Raji (cell line): ENCODE measurements around the gene TMEM45A.

Experiments used
- POLR2A ChIP-seq: IDR thresholded peaks from 2 replicates; pipeline ENCODE4 v1.6.1; 2011; ENCODE audit warnings: low read depth, low read length, control low read depth; ENCODE audit not compliant: insufficient read depth

The TMEM45A gene

DNA sequence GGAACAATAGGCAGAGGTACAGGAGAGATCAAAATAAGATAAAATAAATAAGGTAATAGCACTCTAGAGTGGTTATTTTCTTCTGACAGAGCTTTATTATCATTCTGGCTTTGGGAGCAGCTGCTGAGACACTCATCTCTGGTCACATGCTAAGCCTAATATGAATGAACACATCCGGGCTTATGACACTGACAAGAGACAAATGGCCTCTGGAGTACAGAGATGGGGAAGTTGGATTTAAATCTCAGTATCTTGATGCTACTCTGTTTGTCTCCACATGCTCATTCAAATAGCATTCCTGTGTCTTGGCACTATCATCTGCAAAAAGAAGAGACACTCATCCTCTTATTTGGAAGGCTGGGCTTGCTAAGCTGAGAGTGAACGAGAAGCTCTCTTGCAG is 55.6 kb downstream of the TMEM45A start:
- no peak for TF ChIP-seq POLR2A

- TF ChIP-seq POLR2A: no peak
Observed at GRCh38 chr3:100553618-100554372, 61.4 kb downstream of the TMEM45A start.

DNA sequence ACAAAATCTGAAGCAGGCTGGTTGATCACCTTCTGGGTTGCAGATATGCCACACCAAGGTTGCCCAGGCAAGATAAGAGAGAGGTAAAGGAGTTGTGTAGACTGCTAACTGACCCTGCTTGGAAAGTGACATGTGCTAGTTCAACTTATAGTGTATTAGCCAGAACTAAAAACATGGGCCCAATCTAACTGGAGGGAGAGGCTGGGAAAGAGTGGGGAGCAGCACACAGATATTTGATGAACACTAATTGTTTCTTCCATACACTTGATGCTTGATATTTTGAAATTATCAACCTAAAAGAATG is 61.9 kb downstream of the TMEM45A start:
- no peak for TF ChIP-seq POLR2A

- no peak for TF ChIP-seq POLR2A
Observed at GRCh38 chr3:100556673-100557310, 64.4 kb downstream of the TMEM45A start.

GRCh38 chr3:100558233-100558632 is 65.8 kb downstream of the TMEM45A start:
- TF ChIP-seq POLR2A: no peak

GRCh38 chr3:100560426-100560825 is 68.0 kb downstream of the TMEM45A start:
- TF ChIP-seq POLR2A: no peak

DNA sequence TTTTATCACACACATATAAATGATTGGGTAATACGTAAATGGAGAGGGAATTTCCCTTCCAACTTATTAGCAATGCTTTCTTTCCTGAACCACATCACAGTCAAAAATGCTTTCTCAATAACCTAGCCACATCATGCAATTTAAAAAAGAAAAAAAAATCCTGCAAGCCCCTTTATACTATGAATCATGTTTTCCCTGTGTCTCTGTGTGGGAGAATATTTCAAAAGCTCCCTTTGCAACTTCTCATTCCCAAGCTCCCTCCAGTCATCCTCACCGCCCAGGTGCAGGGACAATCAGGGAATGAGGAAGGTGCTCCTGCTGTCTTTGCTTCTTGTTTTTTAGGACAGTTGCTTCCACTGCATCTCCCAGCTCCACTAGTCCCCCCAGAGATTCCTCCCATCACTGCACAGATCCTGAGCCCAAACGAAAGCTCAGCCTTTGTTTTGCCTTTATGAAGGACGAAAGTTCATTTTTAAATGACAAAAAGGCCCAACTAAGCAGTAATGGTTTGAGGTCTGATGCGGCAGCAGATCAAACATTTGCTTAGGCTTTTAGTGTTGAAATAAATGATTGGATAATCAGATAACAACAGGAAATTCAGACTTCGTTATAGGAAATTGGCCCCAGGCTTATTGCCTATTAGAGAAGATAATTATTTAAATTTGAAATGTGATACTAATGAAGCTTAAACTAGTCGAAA is 69.2 kb downstream of the TMEM45A start:
- TF ChIP-seq POLR2A: no peak

DNA sequence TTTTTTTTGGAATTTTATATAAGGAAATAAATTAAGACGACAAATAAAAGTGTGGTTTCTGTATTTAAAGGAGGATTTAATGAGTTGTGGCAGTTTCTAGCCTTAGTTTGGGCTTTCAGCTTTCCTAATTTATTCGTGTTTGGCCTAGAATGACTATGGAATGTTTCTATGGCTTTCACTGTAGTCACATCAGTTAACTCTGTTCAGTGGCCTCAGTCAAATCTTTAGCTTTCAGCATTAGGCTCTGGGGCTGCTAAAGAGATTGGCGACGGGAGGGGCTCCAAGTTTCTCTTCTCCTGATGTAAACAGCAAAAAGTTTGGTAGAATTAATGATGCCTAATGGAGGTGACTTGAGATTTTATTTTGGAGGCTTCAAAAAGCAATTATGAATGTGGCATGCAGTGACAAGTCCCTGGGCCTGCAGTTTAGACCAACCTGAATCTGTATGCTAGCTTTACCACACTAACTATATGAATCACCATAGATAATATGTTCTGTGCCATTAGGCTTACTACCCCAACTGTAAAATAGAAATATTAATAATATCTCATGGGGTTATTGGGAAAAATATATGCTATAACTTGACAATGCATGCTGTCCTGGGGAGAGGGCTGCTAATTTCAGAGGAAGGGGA is 69.9 kb downstream of the TMEM45A start:
- TF ChIP-seq POLR2A: no peak

DNA sequence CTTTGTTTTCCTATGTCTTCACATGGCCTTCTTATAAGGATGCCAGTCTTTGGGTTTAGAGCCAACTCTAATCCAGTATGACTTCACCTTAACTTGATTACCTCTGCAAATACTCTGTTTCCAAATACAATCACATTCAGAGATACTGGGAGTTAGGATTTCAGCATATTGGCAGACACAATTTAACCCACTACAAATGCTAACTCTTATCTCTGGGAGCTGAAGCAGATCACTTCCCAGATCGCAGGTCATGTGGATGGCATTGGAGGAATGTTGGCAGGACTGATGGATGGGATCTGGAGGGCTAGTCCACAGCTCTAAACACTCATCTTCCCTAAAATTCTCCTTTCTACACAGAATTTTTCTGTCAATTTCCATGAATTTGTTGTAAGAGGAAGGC is 70.8 kb downstream of the TMEM45A start:
- no peak for TF ChIP-seq POLR2A

DNA sequence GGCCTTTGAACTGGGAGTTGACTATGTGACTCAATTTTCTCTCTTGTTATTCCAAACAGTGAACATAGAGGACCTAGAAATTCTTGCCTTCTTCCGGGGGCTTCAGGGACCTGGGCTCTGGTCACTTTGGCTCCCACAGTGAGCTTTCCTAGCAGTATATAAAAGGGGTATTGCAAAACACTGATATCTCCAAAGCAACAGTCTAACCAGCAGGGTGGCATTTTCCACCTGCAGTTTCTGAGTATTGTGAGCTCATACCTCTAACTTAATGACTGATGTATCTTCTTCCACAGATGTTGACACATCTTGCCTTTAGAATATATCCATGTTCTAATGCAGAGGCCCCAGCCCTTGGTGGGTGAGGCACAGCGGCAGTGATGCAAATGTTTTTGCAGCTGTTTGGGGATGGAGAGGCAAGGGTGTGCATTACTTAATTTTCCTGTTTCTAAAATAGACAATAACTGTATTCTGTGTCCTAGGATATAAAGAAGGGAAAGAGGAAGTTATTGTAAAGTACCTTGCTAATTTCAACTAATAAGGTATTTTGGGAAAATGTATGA is 71.3 kb downstream of the TMEM45A start:
- no peak for TF ChIP-seq POLR2A

GRCh38 chr3:100570811-100571210 is 78.4 kb downstream of the TMEM45A start:
- no peak for TF ChIP-seq POLR2A

- TF ChIP-seq POLR2A: no peak
Observed at GRCh38 chr3:100574536-100574935, 82.1 kb downstream of the TMEM45A start.

DNA sequence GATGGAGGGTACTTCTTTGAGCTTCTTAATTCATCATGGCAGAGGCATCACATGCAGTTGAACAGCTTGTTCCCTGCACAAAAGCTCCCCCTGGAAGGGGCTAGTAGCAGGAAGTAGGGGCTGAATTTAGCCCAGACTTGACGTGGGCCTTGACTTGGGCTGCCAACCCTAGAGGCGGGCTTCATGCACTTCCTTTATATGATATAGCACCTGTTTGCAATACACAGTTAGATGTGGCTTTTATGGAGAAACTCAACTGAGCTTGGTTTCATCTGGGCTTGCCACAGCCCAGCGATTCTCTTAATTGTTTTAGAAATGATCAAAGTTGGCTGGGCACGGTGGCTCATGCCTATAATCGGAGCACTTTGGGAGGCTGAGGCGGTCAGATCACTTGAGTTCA is 83.3 kb downstream of the TMEM45A start:
- TF ChIP-seq POLR2A: no peak

GRCh38 chr3:100577382-100578008 is 85.1 kb downstream of the TMEM45A start:
- TF ChIP-seq POLR2A: no peak

- no peak for TF ChIP-seq POLR2A
Observed at GRCh38 chr3:100578646-100579045, 86.2 kb downstream of the TMEM45A start.

DNA sequence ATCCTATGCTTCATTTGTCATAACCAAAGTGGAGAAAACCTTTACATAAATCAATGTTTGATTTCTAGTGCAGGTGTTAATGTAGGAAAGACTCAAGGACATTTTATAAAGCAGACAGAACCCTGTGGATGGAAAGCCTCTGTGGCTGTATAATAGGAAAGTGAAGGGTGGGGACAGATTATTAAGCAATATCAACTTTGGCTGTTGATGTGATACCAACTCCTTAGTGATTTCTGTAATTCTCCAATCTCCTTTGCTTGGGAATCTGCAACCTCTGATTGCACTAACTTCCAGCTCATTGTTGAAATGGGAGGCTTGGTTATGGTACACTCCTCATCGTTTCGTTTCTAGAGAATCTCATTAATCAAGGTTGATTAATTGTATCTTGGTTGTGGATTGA is 87.7 kb downstream of the TMEM45A start:
- no peak for TF ChIP-seq POLR2A

- no peak for TF ChIP-seq POLR2A
Observed at GRCh38 chr3:100581650-100582049, 89.2 kb downstream of the TMEM45A start.
